ENCODE results near the gene RYR3.

RYR3 gene

DNA sequence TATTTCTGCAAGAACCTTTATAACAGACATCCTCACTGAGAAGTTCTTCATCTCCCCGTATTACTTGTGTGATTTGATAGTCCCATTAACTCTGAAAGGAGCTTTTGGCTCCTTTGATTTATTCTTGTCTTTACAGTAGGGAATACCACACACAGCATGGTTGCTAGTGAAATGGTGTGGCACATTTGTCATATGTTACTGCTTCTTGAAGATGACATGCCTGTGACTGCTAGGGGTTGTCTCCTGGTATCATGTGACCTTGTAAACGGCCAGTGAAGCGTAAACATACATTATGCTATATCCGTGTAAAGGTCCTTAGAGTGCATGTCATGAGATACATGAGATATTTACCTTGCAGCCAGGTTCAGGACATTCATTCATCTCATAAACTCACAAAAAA is 197.9 kb downstream of the RYR3 start:
- Histone ChIP-seq H3K36me3 (no peaks in the 10 kb centered on the region), H3K27me3 (no peaks in the 10 kb centered on the region; the same call in 1 of the 2 replicates), H3K4me3 (ENCODE audit: low read depth, low read length) (no peak overlapping the region), H3K4me1 (no peaks in the 10 kb centered on the region), H3K9me3 (no peaks in the 10 kb centered on the region)
- no peak for DNase-seq
- TF ChIP-seq, protein P1, sequence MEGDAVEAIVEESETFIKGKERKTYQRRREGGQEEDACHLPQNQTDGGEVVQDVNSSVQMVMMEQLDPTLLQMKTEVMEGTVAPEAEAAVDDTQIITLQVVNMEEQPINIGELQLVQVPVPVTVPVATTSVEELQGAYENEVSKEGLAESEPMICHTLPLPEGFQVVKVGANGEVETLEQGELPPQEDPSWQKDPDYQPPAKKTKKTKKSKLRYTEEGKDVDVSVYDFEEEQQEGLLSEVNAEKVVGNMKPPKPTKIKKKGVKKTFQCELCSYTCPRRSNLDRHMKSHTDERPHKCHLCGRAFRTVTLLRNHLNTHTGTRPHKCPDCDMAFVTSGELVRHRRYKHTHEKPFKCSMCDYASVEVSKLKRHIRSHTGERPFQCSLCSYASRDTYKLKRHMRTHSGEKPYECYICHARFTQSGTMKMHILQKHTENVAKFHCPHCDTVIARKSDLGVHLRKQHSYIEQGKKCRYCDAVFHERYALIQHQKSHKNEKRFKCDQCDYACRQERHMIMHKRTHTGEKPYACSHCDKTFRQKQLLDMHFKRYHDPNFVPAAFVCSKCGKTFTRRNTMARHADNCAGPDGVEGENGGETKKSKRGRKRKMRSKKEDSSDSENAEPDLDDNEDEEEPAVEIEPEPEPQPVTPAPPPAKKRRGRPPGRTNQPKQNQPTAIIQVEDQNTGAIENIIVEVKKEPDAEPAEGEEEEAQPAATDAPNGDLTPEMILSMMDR (IDR thresholded peaks at IDR 0.05; ENCODE audit: low read depth, low read length) = no peak

DNA sequence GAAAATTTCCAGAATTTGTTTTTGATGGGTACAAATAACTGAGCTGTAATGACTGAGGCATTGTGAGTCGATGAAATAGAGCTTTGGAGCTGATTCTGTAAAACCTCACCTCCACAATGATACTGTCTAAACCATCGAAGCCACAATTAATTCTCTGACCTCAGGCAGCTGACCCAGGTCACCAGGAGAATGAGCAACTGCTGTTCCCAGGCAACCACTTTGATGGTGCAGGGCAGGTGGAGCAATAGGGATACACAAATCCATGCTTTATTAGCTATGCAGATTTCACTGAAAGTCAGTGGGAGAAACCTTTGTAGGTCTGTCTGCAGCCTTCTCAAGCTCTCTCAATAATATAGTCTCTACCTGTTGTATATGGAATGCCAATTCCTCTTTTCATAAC is 204.4 kb downstream of the RYR3 start:
- H3K4me3 ChIP-seq (ENCODE audit: low read depth, low read length) = no peak overlapping the region
- no peaks in the 10 kb centered on the region for H3K4me1 ChIP-seq
- no peak for DNase-seq
- TF ChIP-seq, protein P1 (IDR thresholded peaks at IDR 0.05; ENCODE audit: low read depth, low read length) = no peak
- no peaks in the 10 kb centered on the region for H3K9me3 ChIP-seq
- H3K36me3 ChIP-seq = no peaks in the 10 kb centered on the region
- H3K27me3 ChIP-seq = no peaks in the 10 kb centered on the region

DNA sequence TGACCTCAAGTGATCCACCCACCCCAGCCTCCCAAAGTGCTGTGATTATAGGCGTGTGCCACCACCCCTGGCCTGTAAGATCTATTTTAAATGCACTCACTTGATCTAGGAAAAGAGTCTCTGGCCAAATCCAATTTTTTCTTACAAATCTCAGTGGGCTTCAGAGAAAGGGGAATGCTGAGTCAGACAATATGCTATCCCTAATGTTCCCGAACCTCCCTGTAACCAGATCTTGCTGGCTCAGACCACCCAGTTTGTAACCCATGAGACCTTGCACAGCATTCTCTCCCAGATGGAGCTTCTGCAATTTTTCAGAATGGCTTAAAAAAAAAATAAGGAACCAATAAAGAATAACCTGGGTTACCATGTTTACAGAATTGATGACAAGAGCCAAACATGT is 205.8 kb downstream of the RYR3 start:
- H3K4me3 ChIP-seq (ENCODE audit: low read depth, low read length) = no peak overlapping the region
- no peak for DNase-seq
- H3K27me3 ChIP-seq = no peaks in the 10 kb centered on the region
- no peaks in the 10 kb centered on the region for H3K4me1 ChIP-seq
- TF ChIP-seq, protein P1 (IDR thresholded peaks at IDR 0.05; ENCODE audit: low read depth, low read length) = no peak
- H3K9me3 ChIP-seq = no peaks in the 10 kb centered on the region
- no peaks in the 10 kb centered on the region for H3K36me3 ChIP-seq

DNA sequence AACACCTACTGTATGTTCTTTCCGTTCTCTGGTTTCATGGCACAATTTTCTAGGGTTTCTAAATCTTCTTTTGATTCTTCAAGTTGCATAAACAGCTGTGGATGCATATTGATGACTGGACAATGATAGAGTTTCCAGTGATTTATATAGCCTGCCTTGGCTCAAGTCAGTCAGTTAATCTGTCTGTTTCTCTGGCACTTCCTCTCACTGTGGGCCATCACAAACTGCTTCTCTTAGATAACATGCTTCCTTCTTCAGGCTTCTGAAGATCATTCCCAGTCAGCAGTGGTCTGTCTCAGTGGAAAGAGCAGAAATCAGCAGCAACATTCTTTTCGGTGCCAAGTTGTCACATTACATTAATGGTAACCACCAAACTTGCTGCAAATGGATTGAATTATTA is 207.2 kb downstream of the RYR3 start:
- no peak for DNase-seq
- TF ChIP-seq, protein P1 (IDR thresholded peaks at IDR 0.05; ENCODE audit: low read depth, low read length) = no peak
- Histone ChIP-seq H3K9me3 (no peaks in the 10 kb centered on the region), H3K4me3 (ENCODE audit: low read depth, low read length) (no peak overlapping the region), H3K27me3 (no peaks in the 10 kb centered on the region), H3K36me3 (no peaks in the 10 kb centered on the region), H3K4me1 (no peaks in the 10 kb centered on the region)

DNA sequence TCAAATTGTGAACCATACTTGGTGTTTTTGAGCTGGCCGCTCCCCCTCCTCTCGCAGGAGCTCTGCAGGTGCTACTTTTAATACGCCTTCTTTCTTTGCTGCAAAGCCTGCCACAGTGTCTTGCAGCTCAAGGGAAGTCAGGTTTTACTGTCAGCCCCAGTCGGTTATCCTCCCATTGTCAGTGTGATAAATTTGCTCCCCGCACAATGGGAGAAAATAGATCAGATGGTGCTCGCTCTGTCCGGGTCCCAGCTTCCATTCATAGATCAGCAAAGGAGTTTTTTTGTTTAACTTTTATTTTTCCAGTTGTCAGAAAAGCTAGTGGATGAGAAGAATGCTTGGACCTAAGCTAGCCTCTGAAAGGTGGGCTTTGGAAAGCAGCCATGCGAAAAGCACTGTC is 207.7 kb downstream of the RYR3 start:
- TF ChIP-seq, protein P1 (IDR thresholded peaks at IDR 0.05; ENCODE audit: low read depth, low read length) = no peak
- Histone ChIP-seq H3K4me3 (ENCODE audit: low read depth, low read length) (no peak overlapping the region), H3K36me3 (no peaks in the 10 kb centered on the region), H3K27me3 (no peaks in the 10 kb centered on the region), H3K9me3 (no peaks in the 10 kb centered on the region), H3K4me1 (no peaks in the 10 kb centered on the region)
- no peak for DNase-seq

DNA sequence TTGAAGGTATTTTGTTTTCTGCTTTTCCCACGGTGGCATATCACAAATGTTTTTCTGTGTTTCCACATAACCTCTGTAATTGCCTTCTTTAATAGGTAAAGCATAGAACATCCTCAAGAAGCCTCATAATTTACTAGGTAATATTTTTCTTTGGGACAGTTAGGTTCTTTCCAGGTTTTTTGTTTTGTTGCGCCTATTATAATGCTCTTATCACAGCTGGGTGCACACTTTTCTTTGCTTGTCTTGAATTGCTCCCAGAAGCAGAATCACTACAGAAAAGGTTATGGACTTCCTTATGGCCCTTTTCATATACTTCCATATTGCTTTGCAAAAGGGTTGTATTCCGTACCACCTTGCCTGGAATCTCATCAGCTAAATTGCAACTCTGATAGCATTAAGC is 213.5 kb downstream of the RYR3 start:
- no peaks in the 10 kb centered on the region for H3K36me3 ChIP-seq
- TF ChIP-seq, protein P1 (IDR thresholded peaks at IDR 0.05; ENCODE audit: low read depth, low read length) = no peak
- no peak for DNase-seq
- H3K9me3 ChIP-seq = no peaks in the 10 kb centered on the region
- H3K27me3 ChIP-seq = no peaks in the 10 kb centered on the region
- no peaks in the 10 kb centered on the region for H3K4me1 ChIP-seq
- no peak overlapping the region for H3K4me3 ChIP-seq (ENCODE audit: low read depth, low read length)
